Esophagus muscularis mucosa (tissue), 4 donors: Measurements from ENCODE around the gene ANKRD34A. TPM values are rescaled to one million over a fixed set of nuclear protein-coding genes. Genes with fewer than 3 reads are reported as not detected.

Experiments used
- DNase-seq: peaks from one replicate; pipeline ENCODE4 v3.0.0-alpha.2; 2017; ENCODE audit errors: extremely low spot score
- H3K27ac ChIP-seq, 4 donors: fragments of 200-600 bp; sonication (generic); replicated peaks in 1 of 4; 1 replicate in 3 of 4; 2 replicates in 1 of 4; pipeline ENCODE4 v1.5.1; 2016 to 2019; ENCODE audit warnings: mild to moderate bottlenecking in 1 of 4
- H3K27me3 ChIP-seq, 4 donors: fragments of 200-600 bp; sonication (generic); one replicate each; pipeline versions ENCODE4 v1.5.1 to v1.6.0; 2016 to 2019
- H3K36me3 ChIP-seq, 4 donors: fragments of 200-600 bp; sonication (generic); one replicate each; pipeline ENCODE4 v1.5.1; 2016 to 2019
- H3K4me1 ChIP-seq, 4 donors: fragments of 200-600 bp; sonication (generic); one replicate each; pipeline ENCODE4 v1.5.1; 2016 to 2019
- H3K4me3 ChIP-seq, 4 donors: fragments of 200-600 bp; sonication (generic); 1 replicate in 2 of 4; 2 replicates in 2 of 4; pipeline ENCODE4 v1.5.1; 2016 to 2019; ENCODE audit warnings: mild to moderate bottlenecking in 4 of 4, moderate library complexity in 1 of 4
- H3K9me3 ChIP-seq, 4 donors: fragments of 200-600 bp; sonication (generic); 1 replicate in 3 of 4; 2 replicates in 1 of 4; pipeline ENCODE4 v1.5.1; 2016 to 2019
- EP300 ChIP-seq: sonication (generic); formaldehyde crosslinking; IDR thresholded peaks from one replicate; pipeline ENCODE4 v1.6.1; 2017; ENCODE audit warnings: antibody characterized with exemption
- POLR2A ChIP-seq: fragments of 450-650 bp; IDR thresholded peaks from one replicate; pipeline ENCODE4 v1.6.1; 2017; ENCODE audit warnings: antibody characterized with exemption, moderate library complexity, mild to moderate bottlenecking, low read depth
- POLR2AphosphoS5 ChIP-seq, 2 donors: sonication (generic); formaldehyde crosslinking; IDR thresholded peaks; one replicate each; pipeline ENCODE4 v1.6.1; 2017; ENCODE audit warnings: antibody characterized with exemption in 2 of 2
- WGBS: methylation state at CpG from one replicate; pipeline ENCODE4 v1.1.5; 2018; 5-methylcytosine and 5-hydroxymethylcytosine counted together
- intact Hi-C: fragments of 100-400 bp; cut with DNase I; formaldehyde crosslinking; loops from one replicate; pipeline ENCODE4 v1.15.1; 2023
- total RNA-seq, 4 donors: library from RNA; depleted of rRNA; stranded (reverse); fragments of >200 nt; gene quantifications; one replicate each; pipeline versions ENCODE4 v1.1.0 to v1.2.1, GENCODE V29; 2016
- TF ChIP-seq, protein P1 (sequence below), 3 experiments: fragments of 200-600 bp in 2 of 3; fragments of 450-650 bp in 1 of 3; sonication (generic) in 2 of 3; IDR thresholded peaks; one replicate each; pipeline ENCODE4 v1.5.1; 2017 to 2019; ENCODE audit warnings: antibody characterized with exemption in 3 of 3, mild to moderate bottlenecking in 2 of 3, moderate library complexity in 1 of 3

Gene ANKRD34A
- total RNA-seq, 4 donors from 2014 or later, result 0.66 to 1.7 (median 1.3) TPM

- peak in 1 of 2 donors; percentile 41 for TF ChIP-seq POLR2AphosphoS5 (IDR thresholded peaks at IDR 0.05)
- TF ChIP-seq, protein P1, sequence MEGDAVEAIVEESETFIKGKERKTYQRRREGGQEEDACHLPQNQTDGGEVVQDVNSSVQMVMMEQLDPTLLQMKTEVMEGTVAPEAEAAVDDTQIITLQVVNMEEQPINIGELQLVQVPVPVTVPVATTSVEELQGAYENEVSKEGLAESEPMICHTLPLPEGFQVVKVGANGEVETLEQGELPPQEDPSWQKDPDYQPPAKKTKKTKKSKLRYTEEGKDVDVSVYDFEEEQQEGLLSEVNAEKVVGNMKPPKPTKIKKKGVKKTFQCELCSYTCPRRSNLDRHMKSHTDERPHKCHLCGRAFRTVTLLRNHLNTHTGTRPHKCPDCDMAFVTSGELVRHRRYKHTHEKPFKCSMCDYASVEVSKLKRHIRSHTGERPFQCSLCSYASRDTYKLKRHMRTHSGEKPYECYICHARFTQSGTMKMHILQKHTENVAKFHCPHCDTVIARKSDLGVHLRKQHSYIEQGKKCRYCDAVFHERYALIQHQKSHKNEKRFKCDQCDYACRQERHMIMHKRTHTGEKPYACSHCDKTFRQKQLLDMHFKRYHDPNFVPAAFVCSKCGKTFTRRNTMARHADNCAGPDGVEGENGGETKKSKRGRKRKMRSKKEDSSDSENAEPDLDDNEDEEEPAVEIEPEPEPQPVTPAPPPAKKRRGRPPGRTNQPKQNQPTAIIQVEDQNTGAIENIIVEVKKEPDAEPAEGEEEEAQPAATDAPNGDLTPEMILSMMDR (IDR thresholded peaks at IDR 0.05), result no peak
- Histone ChIP-seq H3K27me3 (no peaks in the 10 kb centered on the region), H3K4me3 (peak overlapping the region; percentile 70 to 85 (median 80)), H3K27ac (peak overlapping the region; percentile 94 to 96 (median 96)), H3K4me1 (peaks cover 33 to 56% (median 49%) of the 10 kb centered on the region in 4 donors), H3K36me3 (peaks cover 31 to 40% (median 35%) of the 10 kb centered on the region in 4 donors), H3K9me3 (no peaks in the 10 kb centered on the region)
- intact Hi-C loops, result no loop called here
- 8% methylated on average over 12 of the region's 12 CpGs for WGBS
- DNase-seq, result no peak
Measured at GRCh38 chr1:145997016-145997717, 32.8 kb upstream of the ANKRD34A start.

DNA sequence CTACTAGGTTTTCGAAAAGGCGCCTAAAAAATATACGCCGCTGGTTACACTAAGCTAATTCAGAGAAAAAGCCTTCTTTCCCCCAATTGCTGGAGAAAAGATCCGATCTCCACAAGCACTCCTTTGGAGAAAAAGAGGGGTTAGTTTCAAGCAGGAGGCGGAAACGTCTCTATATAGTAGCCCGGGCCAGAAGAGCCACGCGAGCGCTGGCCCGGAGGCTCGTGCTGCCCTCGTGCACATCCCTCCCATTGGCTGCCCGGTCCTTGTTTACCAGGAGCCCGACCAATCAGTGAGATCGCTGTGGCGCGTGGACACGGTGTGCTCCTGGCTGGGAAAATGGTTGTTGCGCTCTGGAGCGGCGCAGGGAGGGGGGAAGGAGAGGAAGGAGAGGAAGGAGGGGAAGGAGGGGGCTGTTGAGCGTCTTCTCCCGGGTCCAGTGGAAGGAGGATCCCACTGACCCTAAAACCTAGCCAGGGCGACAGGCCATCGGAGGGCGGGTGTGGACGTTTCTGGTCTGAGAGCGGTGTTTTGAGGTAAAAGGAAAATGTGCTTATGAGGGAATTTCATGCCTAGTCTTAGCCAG is 32.1 kb upstream of the ANKRD34A start, which contains the start of gene TXNIP:
TXNIP (minus strand) TSS at position 147 of the 583 bp plus-strand sequence. CDS start 313 bp downstream, outside the sequence.
- DNase-seq, result peak; percentile 100
- TF ChIP-seq, protein P1 (IDR thresholded peaks at IDR 0.05), result peak in 1 of 3 experiments; percentile 15
- TF ChIP-seq EP300, result no peak
- TF ChIP-seq POLR2A, result peak; percentile 98
- TF ChIP-seq POLR2AphosphoS5 (IDR thresholded peaks at IDR 0.05), result peak in 1 of 2 donors; percentile 100
- intact Hi-C loops, result no loop called here
- Histone ChIP-seq H3K36me3 (peaks cover 31 to 43% (median 36%) of the 10 kb centered on the region in 4 donors), H3K27me3 (no peaks in the 10 kb centered on the region), H3K4me3 (peak within 1 kb of the TSS; percentile 70 to 85 (median 80)), H3K4me1 (peaks cover 27 to 56% (median 48%) of the 10 kb centered on the region in 4 donors), H3K9me3 (no peaks in the 10 kb centered on the region), H3K27ac (peak within 1 kb of the TSS; percentile 94 to 96 (median 96))
- 0% methylated on average over 20 of the region's 30 CpGs for WGBS

- H3K4me1 ChIP-seq, result peaks cover 27 to 56% (median 47%) of the 10 kb centered on the region in 4 donors
- no peak for TF ChIP-seq EP300
- peak in 1 of 2 donors; percentile 11 for TF ChIP-seq POLR2AphosphoS5 (IDR thresholded peaks at IDR 0.05)
- TF ChIP-seq, protein P1 (IDR thresholded peaks at IDR 0.05), result no peak
- TF ChIP-seq POLR2A, result no peak
- peaks cover 31 to 43% (median 36%) of the 10 kb centered on the region in 4 donors for H3K36me3 ChIP-seq
- intact Hi-C loops, result no loop called here
- DNase-seq, result no peak
- peak overlapping the region; percentile 70 to 85 (median 80) for H3K4me3 ChIP-seq
- no peaks in the 10 kb centered on the region for H3K27me3 ChIP-seq
- no peaks in the 10 kb centered on the region for H3K9me3 ChIP-seq
- 0% methylated on average over 12 of the region's 13 CpGs for WGBS
- peak overlapping the region; percentile 94 to 96 (median 96) for H3K27ac ChIP-seq
Measured at GRCh38 chr1:145995964-145996432, 31.6 kb upstream of the ANKRD34A start.

GRCh38 chr1:145995148-145995881 is 30.9 kb upstream of the ANKRD34A start:
- DNase-seq, result no peak
- no peaks in the 10 kb centered on the region for H3K9me3 ChIP-seq
- peak overlapping the region; percentile 94 to 96 (median 96) for H3K27ac ChIP-seq
- intact Hi-C loops, result no loop called here
- H3K27me3 ChIP-seq, result no peaks in the 10 kb centered on the region
- under 1% methylated on average over 8 of the region's 8 CpGs for WGBS
- TF ChIP-seq, protein P1 (IDR thresholded peaks at IDR 0.05), result no peak
- TF ChIP-seq POLR2AphosphoS5 (IDR thresholded peaks at IDR 0.05) (no peak), POLR2A (peak; percentile 9), EP300 (no peak)
- peak overlapping the region; percentile 70 to 85 (median 80) for H3K4me3 ChIP-seq
- peaks cover 31 to 43% (median 36%) of the 10 kb centered on the region in 4 donors for H3K36me3 ChIP-seq
- H3K4me1 ChIP-seq, result peaks cover 30 to 56% (median 46%) of the 10 kb centered on the region in 4 donors
